GM21367 (cell line): ENCODE data around the gene KCTD11.
"Not testable (repeated sequence)": the region's sequence is repeated elsewhere in the genome, so short reads cannot be mapped to it uniquely, and the experiment has no call there.

Source experiments
- ATAC-seq: cut with Tn5 transposase; IDR thresholded peaks from one replicate; pipeline ENCODE4 v1.9.1; 2021; ENCODE audit not compliant: unreplicated experiment

The KCTD11 gene

DNA sequence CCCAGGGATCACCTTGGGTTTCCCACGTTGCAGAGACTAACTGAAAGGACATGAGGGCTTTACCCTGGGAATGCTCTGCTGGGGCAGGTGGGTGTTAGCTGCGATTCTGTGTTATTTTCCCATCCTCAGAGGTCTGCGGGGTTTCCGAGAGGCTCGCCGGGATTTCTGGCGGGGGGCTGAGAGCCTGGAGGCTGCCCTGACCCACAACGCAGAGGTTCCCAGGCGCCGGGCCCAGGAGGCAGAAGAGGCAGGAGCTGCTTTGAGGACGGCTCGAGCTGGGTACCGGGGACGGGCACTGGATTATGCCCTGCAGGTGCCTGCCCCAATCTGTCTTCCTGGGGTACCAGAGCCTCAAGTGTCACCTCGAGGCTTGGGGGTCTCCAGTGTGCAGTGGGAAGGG, 8.7 kb upstream of the KCTD11 start:
- no peak for ATAC-seq

DNA sequence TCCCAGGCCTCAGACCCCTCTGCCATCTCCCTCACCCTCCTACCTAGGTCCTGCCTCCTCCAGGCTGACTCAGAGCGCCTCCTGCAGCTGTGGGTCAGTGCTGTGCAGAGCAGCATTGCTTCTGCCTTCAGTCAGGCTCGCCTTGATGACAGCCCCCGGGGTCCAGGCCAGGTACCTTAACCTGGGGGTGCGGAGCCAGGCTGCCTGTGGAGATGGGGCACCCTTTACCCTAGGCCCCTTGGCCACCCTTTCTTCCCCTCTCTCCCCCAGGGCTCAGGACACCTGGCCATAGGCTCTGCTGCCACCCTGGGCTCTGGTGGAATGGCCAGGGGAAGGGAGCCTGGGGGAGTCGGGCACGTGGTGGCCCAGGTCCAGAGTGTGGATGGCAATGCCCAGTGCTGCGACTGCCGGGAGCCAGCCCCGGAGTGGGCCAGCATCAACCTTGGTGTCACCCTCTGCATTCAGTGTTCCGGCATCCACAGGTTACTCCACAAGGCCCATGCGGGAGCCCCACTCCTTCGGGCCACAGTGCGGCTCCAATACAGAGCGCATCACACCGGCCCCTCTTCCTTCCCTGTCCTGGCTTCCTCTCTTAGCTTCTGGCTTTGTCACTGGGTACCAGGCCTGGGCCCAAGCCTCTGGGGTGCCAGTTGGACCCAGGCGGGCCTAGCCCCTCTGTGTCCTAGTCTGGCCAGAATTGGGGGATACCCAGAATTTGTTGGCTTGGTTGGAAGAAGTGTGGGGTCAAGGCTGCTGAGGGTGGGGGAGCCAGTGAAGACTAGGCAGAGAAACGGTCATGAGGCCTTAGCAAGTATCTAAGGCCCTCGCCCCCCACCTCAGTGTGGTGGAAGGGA, 5.0 kb upstream of the KCTD11 start:
- no peak for ATAC-seq

DNA sequence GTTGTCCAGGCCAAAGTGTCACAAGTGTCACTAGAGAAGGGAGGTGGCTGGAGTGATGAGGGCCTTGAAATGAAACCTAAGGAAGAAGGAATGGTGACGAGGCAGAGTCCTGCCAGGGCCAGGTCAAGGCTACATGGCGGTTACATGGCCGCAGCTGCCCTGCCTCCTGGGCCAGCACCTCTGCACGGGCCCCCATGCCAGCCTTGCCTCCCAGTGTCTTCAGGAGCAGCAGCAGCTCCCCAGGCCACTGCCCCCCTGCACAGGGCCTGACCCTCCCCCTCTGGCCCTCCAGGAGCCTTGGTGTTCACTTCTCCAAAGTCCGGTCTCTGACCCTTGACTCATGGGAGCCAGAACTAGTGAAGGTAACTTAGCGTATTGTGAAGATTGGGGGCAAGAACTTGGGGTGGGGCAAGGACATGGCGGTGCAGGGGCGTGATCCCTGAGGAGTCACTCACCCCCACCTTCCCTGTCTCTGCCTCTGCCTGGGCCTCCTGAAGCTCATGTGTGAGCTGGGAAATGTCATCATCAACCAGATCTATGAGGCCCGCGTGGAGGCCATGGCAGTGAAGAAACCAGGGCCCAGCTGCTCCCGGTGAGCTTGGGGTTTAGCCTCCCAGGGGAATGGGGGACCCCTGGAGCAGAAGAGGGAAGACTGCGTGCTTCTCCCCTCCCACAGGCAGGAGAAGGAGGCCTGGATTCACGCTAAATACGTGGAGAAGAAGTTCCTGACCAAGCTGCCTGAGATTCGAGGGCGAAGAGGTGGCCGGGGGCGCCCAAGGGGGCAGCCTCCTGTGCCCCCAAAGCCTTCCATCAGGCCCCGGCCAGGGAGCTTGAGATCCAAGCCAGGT, 4.1 kb upstream of the KCTD11 start:
- ATAC-seq: no peak

DNA sequence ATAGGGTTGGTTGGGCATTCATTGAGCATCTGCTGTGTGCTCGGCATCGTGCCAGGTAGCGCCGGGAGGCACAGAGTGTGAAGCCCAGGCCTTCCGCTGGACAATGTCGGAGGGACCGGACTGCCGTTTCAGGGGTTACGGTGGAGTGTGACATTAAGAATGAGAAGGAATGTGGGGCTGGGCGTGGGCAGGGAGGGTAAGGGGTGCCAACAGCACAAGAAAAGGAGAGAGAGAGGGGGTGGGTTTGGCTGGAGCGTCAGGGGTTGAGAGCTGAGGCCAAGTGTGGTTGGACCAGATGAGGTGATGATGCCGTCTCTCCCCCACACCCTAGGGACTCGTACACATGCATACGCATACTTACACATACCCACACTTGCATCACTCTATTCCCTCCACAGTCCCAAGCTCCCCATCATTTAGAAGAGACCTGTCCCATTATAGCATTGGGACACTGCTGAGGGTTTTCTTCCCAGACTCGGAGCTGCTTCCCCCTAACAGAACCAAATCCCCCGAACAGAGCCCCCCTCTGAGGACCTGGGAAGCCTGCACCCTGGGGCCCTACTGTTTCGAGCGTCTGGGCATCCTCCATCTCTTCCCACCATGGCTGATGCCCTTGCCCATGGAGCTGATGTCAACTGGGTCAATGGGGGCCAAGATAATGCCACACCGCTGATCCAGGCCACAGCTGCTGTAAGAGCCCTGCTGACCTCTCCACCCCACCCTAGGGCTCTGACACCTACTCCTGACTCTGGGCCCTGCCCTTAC, 3.3 kb upstream of the KCTD11 start:
- no peak for ATAC-seq

DNA sequence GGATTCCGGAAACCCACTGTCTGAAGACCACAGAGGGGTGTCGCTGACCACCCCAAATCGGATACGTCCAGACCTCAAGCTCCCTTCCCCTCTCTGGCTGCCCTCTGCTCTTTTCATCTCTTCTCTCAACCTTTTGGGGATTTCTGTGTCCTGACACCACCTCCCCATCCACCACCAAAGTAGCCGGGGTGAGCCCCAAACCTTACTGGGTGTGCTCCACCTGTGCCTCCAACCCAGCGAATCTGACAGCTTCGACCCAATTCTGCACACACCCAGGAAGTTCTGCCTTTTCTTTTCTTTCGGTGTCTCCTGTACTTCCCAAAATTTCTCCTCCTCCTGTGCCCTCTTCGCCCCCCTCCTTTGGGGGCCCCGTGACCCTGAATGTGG, 534 bp downstream of the KCTD11 start:
- ATAC-seq: no peak

DNA sequence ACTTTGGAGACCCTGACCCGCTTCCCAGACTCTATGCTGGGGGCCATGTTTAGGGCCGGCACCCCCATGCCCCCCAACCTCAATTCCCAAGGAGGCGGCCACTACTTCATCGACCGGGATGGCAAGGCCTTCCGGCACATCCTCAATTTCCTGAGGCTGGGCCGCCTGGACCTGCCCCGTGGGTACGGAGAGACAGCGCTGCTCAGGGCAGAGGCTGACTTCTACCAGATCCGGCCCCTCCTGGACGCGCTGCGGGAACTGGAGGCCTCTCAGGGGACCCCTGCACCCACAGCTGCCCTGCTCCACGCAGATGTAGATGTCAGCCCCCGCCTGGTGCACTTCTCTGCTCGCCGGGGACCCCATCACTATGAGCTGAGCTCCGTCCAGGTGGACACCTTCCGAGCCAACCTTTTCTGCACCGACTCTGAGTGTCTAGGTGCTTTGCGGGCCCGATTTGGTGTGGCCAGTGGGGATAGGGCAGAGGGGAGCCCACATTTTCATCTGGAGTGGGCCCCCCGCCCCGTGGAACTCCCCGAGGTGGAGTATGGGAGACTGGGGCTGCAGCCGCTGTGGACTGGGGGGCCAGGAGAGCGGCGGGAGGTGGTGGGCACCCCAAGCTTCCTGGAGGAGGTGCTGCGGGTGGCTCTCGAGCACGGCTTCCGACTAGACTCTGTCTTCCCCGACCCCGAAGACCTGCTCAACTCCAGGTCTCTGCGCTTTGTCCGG, 1.1 kb downstream of the KCTD11 start:
- no peak for ATAC-seq

DNA sequence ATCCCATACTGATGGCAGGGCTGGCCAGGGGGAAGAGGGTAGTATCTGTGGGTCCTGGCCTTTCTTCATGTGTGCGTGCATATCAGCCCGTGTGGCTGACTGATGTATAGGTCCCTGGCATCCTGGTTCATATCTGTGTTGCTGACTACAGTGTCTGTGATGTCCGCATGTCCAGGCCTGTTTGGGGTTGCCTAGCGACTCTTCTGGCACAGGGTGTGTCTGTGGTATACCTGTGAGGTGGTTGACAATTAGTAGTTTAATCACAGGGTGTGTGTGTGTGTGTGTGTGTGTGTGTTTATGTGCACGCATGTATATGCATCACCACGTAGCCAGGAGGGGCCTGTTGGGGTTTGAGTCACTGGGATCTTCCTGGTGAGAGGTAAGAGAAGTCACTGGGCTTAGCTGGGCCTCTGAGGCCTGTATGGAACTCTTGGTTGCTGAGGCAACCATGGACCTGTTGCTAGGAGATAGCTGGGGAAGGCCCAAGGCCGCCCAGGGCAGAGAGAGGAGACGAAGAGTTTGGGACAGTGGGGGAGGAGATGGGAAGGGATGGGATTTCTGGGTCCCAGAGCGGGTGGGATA, 2.4 kb downstream of the KCTD11 start:
- no peak for ATAC-seq

DNA sequence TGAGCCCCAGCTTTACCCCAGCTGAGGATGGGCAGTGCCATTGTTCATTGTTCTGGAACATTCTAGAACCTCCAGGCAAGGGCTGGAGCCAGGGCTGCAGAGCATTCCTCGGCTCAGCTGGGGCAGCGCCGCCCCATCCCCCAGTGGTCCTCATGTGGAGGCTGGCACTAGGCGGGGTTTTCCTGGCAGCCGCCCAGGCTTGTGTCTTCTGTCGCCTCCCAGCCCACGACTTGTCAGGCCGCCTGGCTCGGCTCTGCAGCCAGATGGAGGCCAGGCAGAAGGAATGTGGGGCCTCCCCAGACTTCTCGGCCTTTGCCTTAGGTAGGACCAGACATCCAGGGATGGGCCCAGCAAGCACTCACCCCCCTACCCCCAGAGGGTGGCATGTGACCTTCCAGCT, 3.1 kb downstream of the KCTD11 start, which contains the start of gene TMEM95:
Gene TMEM95 (plus strand): TSS at position 104 of the 400 bp plus-strand sequence. CDS start 49 bp downstream, at position 153.
- ATAC-seq: no peak

DNA sequence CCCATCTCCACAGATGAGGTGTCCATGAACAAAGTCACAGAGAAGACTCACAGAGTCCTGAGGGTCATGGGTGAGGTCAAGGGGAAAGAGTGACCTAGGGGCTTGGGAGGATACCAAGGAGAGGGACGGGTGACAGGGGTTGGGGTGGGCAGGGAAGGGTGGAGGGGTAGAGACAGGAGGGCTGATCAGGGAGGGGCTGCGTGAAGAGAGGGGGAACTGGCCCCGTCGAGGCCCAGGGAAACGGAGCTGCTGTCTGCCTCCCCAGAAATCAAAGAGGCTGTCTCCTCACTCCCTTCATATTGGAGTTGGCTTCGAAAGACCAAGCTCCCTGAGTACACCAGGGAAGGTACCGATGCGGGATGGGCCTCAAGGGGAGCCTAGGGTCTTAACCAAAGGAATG, 3.6 kb downstream of the KCTD11 start:
- no peak for ATAC-seq

DNA sequence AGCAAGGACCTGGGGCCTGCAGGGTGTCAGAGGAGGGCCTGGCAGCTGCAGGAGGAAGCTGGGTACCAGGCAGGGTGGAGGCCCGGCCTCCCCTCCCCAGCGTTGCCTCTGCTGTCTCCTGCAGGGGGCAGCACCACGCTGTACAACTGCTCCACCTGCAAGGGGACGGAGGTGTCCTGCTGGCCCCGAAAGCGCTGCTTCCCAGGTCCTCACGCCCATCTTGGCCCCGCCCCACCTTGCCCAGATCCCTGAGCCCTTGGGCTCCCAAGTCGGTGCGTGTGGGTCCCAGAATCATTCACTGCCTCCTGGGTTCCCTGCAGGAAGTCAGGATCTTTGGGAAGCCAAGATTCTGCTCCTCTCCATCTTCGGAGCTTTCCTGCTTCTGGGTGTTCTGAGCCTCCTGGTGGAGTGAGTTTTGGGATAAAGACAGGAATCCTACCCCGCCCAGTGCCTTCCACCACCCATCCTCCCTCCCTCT, 4.1 kb downstream of the KCTD11 start:
- no peak for ATAC-seq

DNA sequence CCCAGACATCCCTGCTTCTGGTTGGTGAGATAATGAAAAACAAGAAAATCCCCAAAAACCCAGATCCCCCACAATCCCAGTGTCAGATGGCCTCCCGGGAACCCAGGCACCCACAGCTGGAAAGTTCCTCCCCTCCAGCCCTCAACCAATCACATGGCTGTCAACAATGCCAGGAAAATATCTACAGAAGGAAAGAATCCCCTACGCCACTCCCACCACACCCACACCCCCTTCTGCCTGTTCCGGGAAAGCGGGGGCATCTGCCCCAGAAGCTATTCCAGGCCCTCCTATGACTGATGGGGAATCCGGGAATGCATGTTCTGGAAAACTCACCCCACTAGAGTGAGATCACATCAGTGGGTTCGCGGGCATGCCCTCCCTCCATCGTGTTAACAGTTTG, 4.8 kb downstream of the KCTD11 start:
- ATAC-seq: no peak

DNA sequence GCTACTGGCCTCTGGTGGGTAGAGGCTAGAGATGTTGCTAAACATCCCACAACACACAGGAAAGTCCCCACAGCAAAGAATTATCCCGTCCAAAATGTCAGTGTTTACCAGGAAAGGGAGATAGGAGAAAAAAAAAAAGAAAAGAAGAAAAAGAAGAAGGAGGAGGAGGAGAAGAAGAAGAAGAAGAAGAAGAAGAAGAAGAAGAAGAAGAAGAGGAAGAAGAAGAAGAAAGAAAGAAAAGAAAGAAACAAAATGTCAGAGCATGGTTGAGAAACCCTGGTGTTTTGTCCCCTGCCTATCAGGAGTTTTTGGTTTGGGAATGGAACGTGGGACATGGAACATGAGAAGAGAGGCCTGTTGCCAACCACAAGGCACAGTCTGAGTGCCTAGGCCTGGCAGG, 5.4 kb downstream of the KCTD11 start:
- ATAC-seq: no peak

DNA sequence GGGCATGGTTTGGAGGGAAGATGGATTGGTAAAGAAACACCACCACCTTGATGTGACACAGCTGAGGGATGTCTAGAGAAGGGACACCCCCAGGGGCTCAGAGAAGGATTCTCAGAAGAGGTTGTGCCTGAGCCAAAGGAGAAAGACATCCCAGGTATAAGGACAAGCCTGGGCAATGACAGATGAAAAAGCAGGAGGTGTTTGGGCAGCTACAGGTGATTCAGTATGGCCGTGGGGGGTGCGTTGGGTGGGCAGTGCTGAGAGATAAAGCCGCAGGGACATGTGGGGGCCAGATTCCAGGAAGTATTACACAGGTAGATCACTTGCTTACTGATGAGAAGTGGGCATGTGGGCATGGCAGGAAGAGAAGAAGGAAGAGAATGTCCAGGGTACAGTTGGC, 9.9 kb downstream of the KCTD11 start:
- ATAC-seq: no peak

DNA sequence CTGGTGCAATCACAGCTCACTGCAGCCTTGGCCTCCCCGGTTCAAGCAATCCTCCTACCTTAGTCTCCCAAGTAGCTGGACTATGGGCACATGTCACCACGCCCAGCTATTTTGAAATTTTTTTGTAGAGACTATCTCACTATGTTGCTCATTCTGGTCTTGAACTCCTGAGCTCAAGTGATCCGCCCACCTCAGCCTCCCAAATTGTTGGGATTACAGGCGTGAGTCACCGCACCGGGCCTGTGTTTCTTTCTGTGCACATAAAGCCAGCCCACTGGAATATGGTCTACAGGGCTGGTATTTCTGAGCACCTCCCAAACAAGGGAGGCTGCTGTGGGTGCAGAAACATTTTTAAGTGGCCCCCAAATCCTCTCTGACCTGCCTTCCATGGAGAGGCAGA, 11.3 kb downstream of the KCTD11 start:
- no peak for ATAC-seq

DNA sequence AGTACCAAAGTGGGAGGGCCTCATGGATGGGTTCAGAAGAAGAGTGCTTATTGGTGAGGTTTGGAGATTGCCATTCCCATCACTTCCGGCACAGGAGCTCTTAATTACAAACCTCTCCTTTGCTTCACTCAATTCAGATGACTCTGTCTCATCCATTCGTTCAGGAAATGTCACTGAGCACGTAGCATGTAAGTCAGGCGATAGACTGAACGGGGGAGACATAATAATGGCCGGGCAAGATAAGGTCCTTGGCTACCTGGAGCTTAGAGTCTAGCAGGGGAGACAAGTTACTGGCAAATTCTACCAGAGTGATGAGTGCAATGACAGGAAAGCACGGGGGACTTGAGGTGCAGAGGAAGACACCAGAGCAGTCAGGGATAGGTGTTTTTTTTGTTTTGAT, 14.0 kb downstream of the KCTD11 start:
- ATAC-seq: not testable (repeated sequence)

DNA sequence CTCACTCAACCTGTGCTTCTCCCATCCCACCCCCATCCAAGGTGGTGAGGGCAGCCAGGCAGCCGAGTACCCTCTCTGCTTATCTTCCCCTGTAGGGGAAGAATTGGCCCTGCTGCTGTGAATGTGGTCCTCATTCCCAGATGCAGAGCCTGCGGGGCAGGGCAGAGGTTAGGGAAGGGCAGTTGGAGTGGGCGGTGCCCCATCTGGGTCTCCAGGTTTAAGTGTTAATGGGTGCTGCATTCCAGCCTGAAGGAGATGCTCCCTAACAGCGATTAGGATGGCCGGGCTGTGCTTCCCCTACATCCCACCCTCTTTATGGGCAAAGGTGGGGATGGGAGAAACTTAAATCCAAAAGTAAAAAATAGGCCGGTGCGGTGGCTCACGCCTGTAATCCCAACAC, 15.1 kb downstream of the KCTD11 start:
- no peak for ATAC-seq

DNA sequence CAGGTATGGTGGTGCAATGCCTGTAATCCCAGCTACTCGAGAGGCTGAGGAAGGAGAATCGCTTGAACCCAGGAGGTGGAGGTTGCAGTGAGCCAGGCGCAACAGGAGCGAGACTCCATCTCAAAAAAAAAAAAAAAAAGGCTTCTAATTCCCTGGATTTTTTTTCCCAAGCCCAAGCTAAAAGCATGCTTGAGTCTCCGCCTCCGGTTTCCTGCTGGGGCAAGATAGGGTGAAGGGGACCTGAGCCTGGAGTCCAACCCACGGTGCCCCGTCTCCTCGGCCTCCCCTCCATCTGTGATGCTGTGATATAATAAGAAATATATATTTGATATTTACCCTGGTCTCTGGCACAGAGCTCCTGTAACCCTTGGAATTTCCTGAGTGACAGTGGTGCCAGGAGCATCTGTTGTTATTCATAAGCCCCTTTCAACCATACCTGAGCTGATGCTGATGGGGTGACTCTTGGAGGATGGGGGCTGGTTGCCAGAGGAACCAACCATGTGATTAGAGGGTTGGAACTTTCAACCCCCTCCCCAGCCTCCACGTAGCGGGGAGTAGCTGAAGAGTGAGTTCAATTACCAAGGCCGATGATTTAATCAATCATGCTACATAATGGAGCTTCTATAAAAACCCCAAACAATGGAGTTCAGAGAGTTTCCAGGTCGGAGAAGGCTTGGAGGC, 16.1 kb downstream of the KCTD11 start:
- no peak for ATAC-seq

DNA sequence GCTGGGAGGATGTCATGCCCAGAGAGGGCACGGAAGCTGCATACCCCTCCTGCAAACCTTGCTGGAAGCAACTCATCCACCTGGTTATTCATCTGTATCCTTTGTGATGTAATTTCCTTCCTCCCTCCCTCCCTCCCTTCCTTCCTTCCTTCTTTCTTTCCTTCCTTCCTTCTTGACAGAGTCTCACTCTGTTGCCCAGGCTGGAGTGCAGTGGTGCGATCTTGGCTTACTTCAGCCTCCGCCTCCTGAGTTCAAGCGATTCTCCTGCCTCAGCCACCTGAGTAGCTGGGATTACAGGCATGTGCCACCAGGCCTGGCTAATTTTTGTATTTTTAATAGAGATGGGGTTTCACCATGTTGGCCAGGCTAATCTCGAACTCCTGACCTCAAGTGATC, 16.6 kb downstream of the KCTD11 start:
- not testable (repeated sequence) for ATAC-seq

DNA sequence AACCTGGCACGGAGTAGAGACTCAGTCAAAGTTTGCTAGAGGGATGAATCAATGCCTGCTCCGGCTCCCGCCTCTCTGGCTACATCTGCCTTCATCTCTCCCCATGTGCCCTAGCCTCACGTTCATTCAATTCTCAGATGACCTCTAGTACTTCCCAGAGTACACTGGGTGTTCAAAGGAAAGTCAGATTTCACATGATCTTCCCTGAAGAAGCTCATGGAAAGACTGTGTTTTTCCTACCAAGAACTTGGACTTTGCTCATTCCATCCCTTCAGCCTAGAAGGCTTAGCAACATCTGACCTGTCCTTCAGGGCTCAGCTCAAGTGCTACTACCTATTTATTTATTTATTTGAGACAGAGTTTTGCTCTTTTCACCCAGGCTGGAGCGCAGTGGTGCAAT, 17.9 kb downstream of the KCTD11 start:
- no peak for ATAC-seq

DNA sequence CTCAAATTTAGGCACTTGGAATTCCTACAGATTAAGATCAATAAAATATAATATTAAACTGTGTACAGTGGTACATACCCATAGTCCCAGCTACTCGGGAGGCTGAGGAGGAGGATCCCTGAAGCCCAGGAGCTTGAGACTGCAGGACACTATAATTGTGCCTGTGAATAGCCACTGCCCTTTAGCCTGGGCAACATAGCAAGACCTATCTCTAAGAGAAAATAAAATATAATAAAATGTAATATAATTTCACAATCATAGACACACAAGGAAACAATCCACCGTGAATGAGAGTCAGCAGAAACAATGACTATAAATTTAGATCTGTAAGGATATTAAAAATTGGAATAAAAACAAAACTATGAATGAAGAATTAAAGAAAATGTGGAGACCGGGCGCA, 18.9 kb downstream of the KCTD11 start:
- no peak for ATAC-seq
